CD4-positive, alpha-beta T cell (primary cell): ENCODE data around the gene TGM5. TPM values are rescaled to one million over a fixed set of nuclear protein-coding genes. Genes with fewer than 3 reads are reported as not detected.

Experiments
- ATAC-seq: fragments of 200-7000 bp; cut with Tn5 transposase; one replicate; pipeline ENCODE4 v1.10.0; 2022; ENCODE audit warnings: mild to moderate bottlenecking; ENCODE audit not compliant: poor library complexity
- CTCF ChIA-PET: fragments of 350-600 bp; sonication (Branson Sonifier 250); formaldehyde crosslinking; loops from one replicate; lab custom pipeline; 2021; ENCODE audit warnings: antibody characterized with exemption, inconsistent platforms; lab: Charles Lee
- POLR2A ChIA-PET: fragments of 350-600 bp; sonication (Branson Sonifier 250); formaldehyde crosslinking; loops from one replicate; lab custom pipeline; 2021; ENCODE audit warnings: antibody characterized with exemption, inconsistent platforms; lab: Charles Lee
- DNase-seq, 14 experiments: peaks; one replicate each; pipeline ENCODE4 v3.0.0-alpha.2; 2013 to 2020; ENCODE audit warnings: mixed read lengths in 2 of 14
- H3K27ac ChIP-seq, 2 donors: one replicate each; pipeline versions ENCODE4 v1.5.1 to v1.7.0; 2013; ENCODE audit warnings: low read length in 2 of 2, low read depth in 1 of 2, mild to moderate bottlenecking in 1 of 2
- H3K27me3 ChIP-seq, 2 experiments: 1 replicate in 1 of 2; 2 replicates in 1 of 2; pipeline versions ENCODE4 v1.6.1 to v1.7.0; 2013; ENCODE audit warnings: low read length in 2 of 2, control low read depth in 1 of 2, mild to moderate bottlenecking in 1 of 2, moderate library complexity in 1 of 2; ENCODE audit not compliant: insufficient read depth in 2 of 2, control insufficient read depth in 1 of 2
- H3K36me3 ChIP-seq: one replicate; pipeline ENCODE4 v1.6.1; 2013; ENCODE audit warnings: low read length, control low read depth; ENCODE audit not compliant: insufficient read depth
- H3K4me1 ChIP-seq: one replicate; pipeline ENCODE4 v1.6.1; 2013; ENCODE audit warnings: low read length, control low read depth; ENCODE audit not compliant: insufficient read depth
- H3K4me3 ChIP-seq: one replicate; pipeline ENCODE4 v1.5.1; 2013; ENCODE audit warnings: mild to moderate bottlenecking, low read length, moderate library complexity
- H3K9me3 ChIP-seq, 2 experiments: 1 replicate in 1 of 2; 2 replicates in 1 of 2; pipeline versions ENCODE4 v1.6.1 to v1.7.0; 2013; ENCODE audit warnings: low read length in 2 of 2, mild to moderate bottlenecking in 2 of 2, control low read depth in 1 of 2, moderate library complexity in 1 of 2; ENCODE audit not compliant: control insufficient read depth in 1 of 2, insufficient read depth in 1 of 2
- H3K27ac Mint-ChIP-seq: one replicate; pipeline ENCODE4 v1.8.0; 2020; ENCODE audit warnings: mixed read lengths
- H3K27me3 Mint-ChIP-seq: one replicate; pipeline ENCODE4 v1.8.0; 2021; ENCODE audit warnings: mixed read lengths
- H3K36me3 Mint-ChIP-seq: one replicate; pipeline ENCODE4 v1.8.0; 2021; ENCODE audit warnings: low read depth, mixed read lengths
- H3K4me1 Mint-ChIP-seq: one replicate; pipeline ENCODE4 v1.8.0; 2021; ENCODE audit warnings: low read depth, mixed read lengths
- H3K4me3 Mint-ChIP-seq: one replicate; pipeline ENCODE4 v1.8.0; 2020; ENCODE audit warnings: mild to moderate bottlenecking, mixed read lengths
- H3K9me3 Mint-ChIP-seq: one replicate; pipeline ENCODE4 v1.8.0; 2020; ENCODE audit warnings: mixed read lengths
- CTCF ChIP-seq: fragments of 200-600 bp; IDR thresholded peaks from one replicate; pipeline ENCODE4 v1.8.0; 2022; ENCODE audit warnings: antibody characterized with exemption, mild to moderate bottlenecking
- intact Hi-C, 2 experiments: fragments of 100-400 bp; cut with DNase I in 1 of 2; cut with micrococcal nuclease in 1 of 2; formaldehyde crosslinking; loops; one replicate each; pipeline versions ENCODE4 v1.15.1 to v1.9.0; 2023 to 2025; cut with DNase I, micrococcal nuclease
- total RNA-seq, 174 experiments: library from RNA in 2 of 174; stranded (reverse) in 2 of 174; gene quantifications; one replicate each; pipeline ENCODE4 v1.2.3 and lab custom pipeline; 2021 to 2026

TGM5 gene
- total RNA-seq, 2 experiments from 2014 or later: not detected

- no peak overlapping the region for H3K27ac ChIP-seq
- ATAC-seq (no peak), DNase-seq (no peak)
- peaks cover 3% of the 10 kb centered on the region for H3K4me1 ChIP-seq
- TF ChIP-seq CTCF: no peak
- no peaks in the 10 kb centered on the region for H3K9me3 ChIP-seq
- Mint-ChIP-seq H3K4me1 (no peaks in the 10 kb centered on the region), H3K36me3 (no peaks in the 10 kb centered on the region), H3K9me3 (no peaks in the 10 kb centered on the region), H3K4me3 (no peak overlapping the region), H3K27ac (no peak overlapping the region), H3K27me3 (peaks cover 11% of the 10 kb centered on the region)
- ChIA-PET POLR2A (no interaction called here), CTCF (no interaction called here)
- intact Hi-C loops: no loop called here
- no peaks in the 10 kb centered on the region for H3K27me3 ChIP-seq
- H3K4me3 ChIP-seq: no peak overlapping the region
- no peaks in the 10 kb centered on the region for H3K36me3 ChIP-seq
Observed at GRCh38 chr15:43251871-43252250, 14.9 kb downstream of the TGM5 start.

DNA sequence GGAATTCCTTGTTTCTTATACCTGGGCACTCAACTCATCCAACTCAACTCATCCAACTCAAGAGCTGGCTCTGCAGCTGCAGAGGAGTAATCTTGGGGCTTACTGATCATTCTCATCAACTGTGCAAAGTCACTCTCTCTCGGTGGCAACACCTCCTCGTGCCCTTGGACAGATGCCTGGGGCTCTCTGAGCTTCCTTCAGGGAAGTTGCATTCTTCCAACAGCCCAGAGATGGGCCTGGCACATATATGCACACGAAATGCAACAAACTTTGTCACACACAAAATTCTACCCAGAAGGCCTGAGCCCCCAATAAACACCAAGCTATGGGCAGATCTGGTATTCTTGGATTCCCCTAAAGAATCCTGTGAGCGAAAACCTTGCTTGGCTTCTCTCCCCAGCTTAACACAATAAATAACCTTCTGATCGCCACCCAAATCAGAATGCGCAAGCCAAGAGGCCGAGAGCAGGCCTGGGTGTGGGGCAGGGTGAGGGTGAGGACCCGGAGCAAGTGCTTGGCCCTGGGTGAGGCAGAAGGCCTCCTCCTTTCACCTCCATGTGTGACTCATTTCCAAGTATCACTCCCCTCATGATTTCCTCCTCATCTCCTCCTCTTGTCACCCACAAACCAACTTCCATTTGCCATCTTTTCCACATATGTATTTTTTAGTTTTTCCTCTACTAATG lies 15.4 kb downstream of the TGM5 start:
- intact Hi-C loops: no loop called here
- POLR2A ChIA-PET: no interaction called here
- Mint-ChIP-seq H3K36me3 (no peaks in the 10 kb centered on the region), H3K4me3 (no peak overlapping the region), H3K27ac (no peak overlapping the region), H3K9me3 (no peaks in the 10 kb centered on the region), H3K27me3 (peaks cover 11% of the 10 kb centered on the region), H3K4me1 (no peaks in the 10 kb centered on the region)
- Histone ChIP-seq H3K4me1 (peaks cover 3% of the 10 kb centered on the region), H3K27ac (no peak overlapping the region), H3K27me3 (no peaks in the 10 kb centered on the region), H3K4me3 (no peak overlapping the region), H3K36me3 (no peaks in the 10 kb centered on the region), H3K9me3 (no peaks in the 10 kb centered on the region)
- DNase-seq (no peak), ATAC-seq (no peak)
- CTCF ChIA-PET: no interaction called here
- no peak for TF ChIP-seq CTCF

- H3K4me3 ChIP-seq: no peak overlapping the region
- ATAC-seq (no peak), DNase-seq (no peak)
- no peak for TF ChIP-seq CTCF
- intact Hi-C loops: no loop called here
- no peak overlapping the region for H3K27ac ChIP-seq
- Mint-ChIP-seq H3K36me3 (no peaks in the 10 kb centered on the region), H3K4me1 (no peaks in the 10 kb centered on the region), H3K4me3 (no peak overlapping the region), H3K27me3 (peaks cover 11% of the 10 kb centered on the region), H3K9me3 (no peaks in the 10 kb centered on the region), H3K27ac (no peak overlapping the region)
- H3K4me1 ChIP-seq: peaks cover 3% of the 10 kb centered on the region
- no peaks in the 10 kb centered on the region for H3K27me3 ChIP-seq
- no peaks in the 10 kb centered on the region for H3K36me3 ChIP-seq
- ChIA-PET POLR2A (no interaction called here), CTCF (no interaction called here)
- H3K9me3 ChIP-seq: no peaks in the 10 kb centered on the region
Observed at GRCh38 chr15:43250785-43251184, 15.9 kb downstream of the TGM5 start.
